Urinary bladder (tissue), 4 donors: Measurements from ENCODE around the gene ARHGAP6. TPM values are rescaled to one million over a fixed set of nuclear protein-coding genes. Genes with fewer than 3 reads are reported as not detected.

ENCODE experiments used
- DNase-seq: peaks from one replicate; pipeline ENCODE4 v3.0.0-alpha.2; 2015; ENCODE audit errors: extremely low spot score
- H3K27ac ChIP-seq: one replicate; pipeline ENCODE4 v1.5.1; 2013; ENCODE audit warnings: low read depth, mild to moderate bottlenecking, moderate library complexity
- H3K36me3 ChIP-seq: one replicate; pipeline ENCODE4 v1.6.1; 2013; ENCODE audit warnings: mild to moderate bottlenecking, moderate library complexity; ENCODE audit not compliant: insufficient read depth
- H3K4me1 ChIP-seq: one replicate; pipeline ENCODE4 v1.6.1; 2013; ENCODE audit warnings: mild to moderate bottlenecking, moderate library complexity; ENCODE audit not compliant: insufficient read depth
- H3K4me3 ChIP-seq: one replicate; pipeline ENCODE4 v1.5.1; 2013; ENCODE audit warnings: low read depth, low read length
- WGBS: extraction: QIAGEN DNeasy Blood & Tissue Kit; methylation state at CpG from one replicate; pipeline ENCODE4 v1.1.7; 2013; 5-methylcytosine and 5-hydroxymethylcytosine counted together
- polyA plus RNA-seq: library from polyadenylated mRNA; stranded (reverse); fragments of 200-250 nt; gene quantifications from one replicate; pipeline ENCODE4 v1.2.3, GENCODE V29; 2013
- total RNA-seq: library from RNA; depleted of rRNA; stranded (reverse); fragments of >200 nt; gene quantifications from one replicate; pipeline ENCODE4 v1.2.3, GENCODE V29; 2014
- donor health status: healthy with polysubstance abuse.
- donor health status: healthy.

ARHGAP6 gene
- total and polyA plus RNA-seq, 2 donors: 19.6 to 20.7 TPM

GRCh38 chrX:11465648-11466411 is 199.9 kb downstream of the ARHGAP6 start:
- Histone ChIP-seq H3K4me1 (no peaks in the 10 kb centered on the region), H3K4me3 (no peak overlapping the region), H3K36me3 (no peaks in the 10 kb centered on the region), H3K27ac (no peak overlapping the region)
- DNase-seq: no peak
- WGBS: 80% methylated on average over 5 of the region's 5 CpGs

- no peak for DNase-seq
- H3K4me3 ChIP-seq: no peak overlapping the region
- H3K36me3 ChIP-seq: no peaks in the 10 kb centered on the region
- H3K27ac ChIP-seq: no peak overlapping the region
- 91% methylated on average over 8 of the region's 8 CpGs for WGBS
- no peaks in the 10 kb centered on the region for H3K4me1 ChIP-seq
These were observed 200.8 kb downstream of the ARHGAP6 start for GRCh38 chrX:11464836-11465463.

DNA sequence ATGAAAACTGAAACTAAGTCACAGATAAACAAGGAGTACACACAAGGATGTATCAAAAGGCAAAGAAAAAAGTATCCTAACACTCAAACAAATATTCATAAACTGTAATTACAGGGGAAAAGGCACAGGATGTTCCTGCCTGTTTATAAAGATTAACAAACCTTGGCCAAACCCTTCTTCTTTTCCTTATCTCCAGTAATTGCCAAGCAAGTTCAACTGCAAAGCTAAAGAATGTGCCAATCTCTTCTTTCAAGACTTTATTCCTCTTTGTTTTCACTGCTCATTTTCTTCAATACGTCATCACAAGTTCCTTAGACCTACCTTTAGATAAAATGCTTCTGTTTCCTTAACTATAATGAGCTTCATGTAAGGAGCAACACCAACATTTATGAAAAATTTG is 201.3 kb downstream of the ARHGAP6 start:
- no peak for DNase-seq
- no peaks in the 10 kb centered on the region for H3K36me3 ChIP-seq
- no peaks in the 10 kb centered on the region for H3K4me1 ChIP-seq
- H3K4me3 ChIP-seq: no peak overlapping the region
- no peak overlapping the region for H3K27ac ChIP-seq
- WGBS: 74% methylated on average over 1 of the region's 1 CpG

GRCh38 chrX:11462648-11463047 is 203.1 kb downstream of the ARHGAP6 start:
- 87% methylated on average over 2 of the region's 2 CpGs for WGBS

GRCh38 chrX:11462136-11462535 is 203.6 kb downstream of the ARHGAP6 start:
- Histone ChIP-seq H3K36me3 (no peaks in the 10 kb centered on the region), H3K4me1 (no peaks in the 10 kb centered on the region), H3K4me3 (no peak overlapping the region), H3K27ac (no peak overlapping the region)
- DNase-seq: no peak
- 59% methylated on average over 5 of the region's 5 CpGs for WGBS

More at GRCh38 chrX:11462648-11463047, 203.1 kb downstream of the ARHGAP6 start:
- Histone ChIP-seq H3K27ac (no peak overlapping the region), H3K36me3 (no peaks in the 10 kb centered on the region), H3K4me3 (no peak overlapping the region), H3K4me1 (no peaks in the 10 kb centered on the region)
- DNase-seq: no peak

DNA sequence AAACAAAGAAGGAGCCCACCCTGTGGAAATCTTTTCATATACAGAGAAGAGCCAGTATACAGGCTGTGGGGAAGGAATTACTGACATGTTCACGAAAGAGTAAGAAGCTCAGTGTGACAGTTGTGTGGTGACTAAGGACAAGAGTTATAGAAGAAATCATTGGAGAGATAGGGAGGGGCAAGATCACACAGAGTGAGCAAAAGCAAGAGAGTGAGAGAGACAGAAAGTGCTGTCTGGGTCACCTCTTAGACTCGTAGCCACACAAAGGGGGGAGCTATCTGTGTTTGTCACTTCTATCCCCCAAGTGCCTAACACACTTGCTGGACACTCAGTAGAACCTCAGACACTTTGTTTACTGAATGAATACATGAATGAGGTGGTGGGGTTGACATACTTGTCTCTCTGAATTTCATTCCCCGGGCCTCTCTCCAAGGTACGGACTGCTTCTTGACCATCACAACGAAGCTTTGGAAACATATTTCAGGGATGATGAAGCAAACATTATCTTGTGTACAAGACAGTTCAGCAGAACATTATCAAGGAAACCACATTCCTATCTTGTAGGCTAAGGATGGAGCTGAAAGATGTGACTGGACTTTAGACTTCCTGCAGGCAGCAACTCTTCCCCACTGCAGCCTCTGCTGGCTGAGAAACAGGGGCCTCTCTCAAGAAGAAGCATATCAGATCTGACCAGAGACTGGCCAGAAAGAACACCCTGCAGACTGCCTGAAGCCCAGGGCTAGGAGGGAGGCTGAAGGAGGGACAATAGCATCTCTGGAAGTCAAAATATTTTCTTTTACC is 204.3 kb downstream of the ARHGAP6 start:
- H3K4me3 ChIP-seq: no peak overlapping the region
- WGBS: 39% methylated on average over 5 of the region's 5 CpGs
- no peaks in the 10 kb centered on the region for H3K4me1 ChIP-seq
- H3K27ac ChIP-seq: no peak overlapping the region
- no peaks in the 10 kb centered on the region for H3K36me3 ChIP-seq
- no peak for DNase-seq

GRCh38 chrX:11460347-11460746 is 205.4 kb downstream of the ARHGAP6 start:
- DNase-seq: no peak
- H3K4me3 ChIP-seq: no peak overlapping the region
- no peak overlapping the region for H3K27ac ChIP-seq
- H3K36me3 ChIP-seq: no peaks in the 10 kb centered on the region
- WGBS: 87% methylated on average over 2 of the region's 2 CpGs
- no peaks in the 10 kb centered on the region for H3K4me1 ChIP-seq

DNA sequence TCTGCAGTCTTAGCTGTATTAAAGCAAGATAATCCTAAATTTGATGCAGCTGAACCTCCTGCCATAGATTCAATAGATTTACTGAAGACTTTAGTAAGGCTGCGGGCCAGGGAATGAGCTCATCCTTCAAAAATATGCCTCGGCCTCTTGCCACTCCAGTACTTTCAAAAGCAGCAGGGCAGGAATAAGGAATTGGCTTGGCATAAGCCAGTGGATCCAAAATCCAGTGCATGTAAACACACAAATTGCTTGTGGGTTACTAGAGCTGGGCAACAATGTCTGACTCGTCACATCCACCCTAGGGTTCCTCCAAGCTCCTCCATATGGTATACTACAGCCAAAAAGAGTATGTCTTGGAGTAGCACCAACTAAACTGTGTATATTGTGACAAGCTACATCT is 207.6 kb downstream of the ARHGAP6 start:
- DNase-seq: no peak
- H3K27ac ChIP-seq: no peak overlapping the region
- 34% methylated on average over 3 of the region's 3 CpGs for WGBS

GRCh38 chrX:11451151-11451550 is 214.6 kb downstream of the ARHGAP6 start:
- Histone ChIP-seq H3K27ac (no peak overlapping the region), H3K4me3 (no peak overlapping the region), H3K4me1 (no peaks in the 10 kb centered on the region), H3K36me3 (no peaks in the 10 kb centered on the region)
- 81% methylated on average over 5 of the region's 5 CpGs for WGBS
- DNase-seq: no peak

More for the DNA sequence above, 207.6 kb downstream of the ARHGAP6 start:
- no peaks in the 10 kb centered on the region for H3K4me1 ChIP-seq
- H3K4me3 ChIP-seq: no peak overlapping the region
- no peaks in the 10 kb centered on the region for H3K36me3 ChIP-seq

DNA sequence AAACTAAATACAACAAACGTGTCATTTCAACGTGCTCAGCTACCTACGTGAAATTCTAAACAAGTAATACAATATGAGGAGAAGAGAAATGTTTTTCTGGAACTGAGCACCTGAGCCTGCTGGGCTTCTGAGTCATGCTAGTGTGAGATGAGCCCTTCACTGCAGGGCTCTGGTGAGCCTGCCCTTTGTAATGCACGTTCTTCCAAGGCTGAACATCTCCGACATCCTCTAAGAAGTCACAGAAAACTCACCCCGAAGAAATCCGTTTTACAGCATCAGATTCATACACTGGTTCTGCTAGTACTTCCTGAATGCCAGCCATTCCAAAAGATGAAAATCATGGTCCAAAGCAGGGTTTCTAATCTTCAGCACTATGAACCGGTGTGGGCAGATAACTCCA is 215.4 kb downstream of the ARHGAP6 start:
- 34% methylated on average over 8 of the region's 8 CpGs for WGBS
- no peak overlapping the region for H3K27ac ChIP-seq

GRCh38 chrX:11449613-11450012 is 216.1 kb downstream of the ARHGAP6 start:
- no peaks in the 10 kb centered on the region for H3K36me3 ChIP-seq
- no peaks in the 10 kb centered on the region for H3K4me1 ChIP-seq
- 81% methylated on average over 2 of the region's 2 CpGs for WGBS
- H3K27ac ChIP-seq: no peak overlapping the region
- no peak overlapping the region for H3K4me3 ChIP-seq
- DNase-seq: no peak

More for the DNA sequence above, 215.4 kb downstream of the ARHGAP6 start:
- no peaks in the 10 kb centered on the region for H3K36me3 ChIP-seq
- DNase-seq: no peak
- no peak overlapping the region for H3K4me3 ChIP-seq
- H3K4me1 ChIP-seq: no peaks in the 10 kb centered on the region

DNA sequence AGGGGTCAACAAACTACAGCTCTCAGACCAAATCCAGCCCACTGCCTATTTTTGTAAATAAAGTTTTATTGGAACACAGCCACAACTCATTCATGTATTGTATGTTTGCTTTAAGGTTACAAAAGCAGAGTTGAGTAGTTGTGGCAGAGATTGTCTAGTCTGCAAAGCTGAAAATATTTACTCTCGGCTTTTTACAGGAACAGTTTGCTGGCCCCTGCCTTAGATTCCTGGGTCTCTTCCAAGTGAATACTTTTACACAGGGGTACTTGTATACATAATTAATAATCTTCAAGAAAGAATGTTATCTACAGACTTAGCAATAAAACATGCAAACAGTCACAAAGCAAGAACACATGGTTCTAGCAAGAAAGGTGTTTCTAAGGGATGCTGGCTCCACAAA is 218.3 kb downstream of the ARHGAP6 start:
- 29% methylated on average over 1 of the region's 1 CpG for WGBS
- DNase-seq: no peak
- Histone ChIP-seq H3K4me1 (no peaks in the 10 kb centered on the region), H3K4me3 (no peak overlapping the region), H3K36me3 (no peaks in the 10 kb centered on the region), H3K27ac (no peak overlapping the region)

DNA sequence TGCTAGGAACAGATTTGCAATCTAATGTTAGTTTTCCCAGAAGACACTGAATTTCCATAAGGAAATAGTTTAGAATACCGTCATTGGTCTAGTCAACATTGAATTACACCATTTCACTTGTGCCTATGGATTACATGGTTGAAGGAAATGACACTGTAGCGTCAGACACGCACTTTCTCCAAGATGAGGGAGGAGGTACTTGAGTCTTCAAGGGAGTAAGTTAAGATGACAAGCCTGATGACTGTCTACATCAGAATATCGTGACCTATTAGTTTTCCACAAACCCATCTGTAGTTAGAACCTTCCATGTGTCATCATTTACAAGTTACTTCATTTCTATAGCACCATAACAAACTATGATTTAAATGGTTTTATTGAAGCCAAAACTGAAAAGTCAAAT is 218.8 kb downstream of the ARHGAP6 start:
- no peaks in the 10 kb centered on the region for H3K4me1 ChIP-seq
- no peak overlapping the region for H3K4me3 ChIP-seq
- 72% methylated on average over 4 of the region's 4 CpGs for WGBS
- H3K27ac ChIP-seq: no peak overlapping the region
- DNase-seq: no peak
- no peaks in the 10 kb centered on the region for H3K36me3 ChIP-seq

DNA sequence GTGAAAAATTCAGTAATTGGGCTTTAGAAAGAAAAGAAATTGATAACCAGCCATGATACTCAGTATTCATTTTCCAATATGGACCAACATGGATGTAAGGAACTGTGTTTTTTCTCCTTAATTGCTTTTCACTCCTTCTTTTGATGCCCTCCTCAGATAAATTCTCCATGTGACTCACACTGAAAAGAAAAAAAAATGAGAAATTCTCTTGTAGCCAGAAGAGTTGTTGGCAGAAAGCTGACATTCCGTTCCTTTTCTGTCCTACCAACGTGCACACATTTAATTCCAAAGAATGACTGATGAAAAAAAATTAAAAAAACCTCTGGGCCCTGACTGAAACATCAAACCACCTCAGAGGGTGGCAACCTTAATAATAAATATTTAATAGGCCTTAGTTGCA is 219.4 kb downstream of the ARHGAP6 start:
- no peak for DNase-seq
- no peak overlapping the region for H3K27ac ChIP-seq
- no peaks in the 10 kb centered on the region for H3K4me1 ChIP-seq
- no peak overlapping the region for H3K4me3 ChIP-seq
- 19% methylated on average over 2 of the region's 2 CpGs for WGBS
- H3K36me3 ChIP-seq: no peaks in the 10 kb centered on the region
